ENCODE data around the gene ESR2. TPM values are rescaled to one million over a fixed set of nuclear protein-coding genes. Genes with fewer than 3 reads are reported as not detected.

ESR2 gene
- total and polyA plus RNA-seq, 12 donors: 0.12 to 1.6 (median 0.73) TPM

DNA sequence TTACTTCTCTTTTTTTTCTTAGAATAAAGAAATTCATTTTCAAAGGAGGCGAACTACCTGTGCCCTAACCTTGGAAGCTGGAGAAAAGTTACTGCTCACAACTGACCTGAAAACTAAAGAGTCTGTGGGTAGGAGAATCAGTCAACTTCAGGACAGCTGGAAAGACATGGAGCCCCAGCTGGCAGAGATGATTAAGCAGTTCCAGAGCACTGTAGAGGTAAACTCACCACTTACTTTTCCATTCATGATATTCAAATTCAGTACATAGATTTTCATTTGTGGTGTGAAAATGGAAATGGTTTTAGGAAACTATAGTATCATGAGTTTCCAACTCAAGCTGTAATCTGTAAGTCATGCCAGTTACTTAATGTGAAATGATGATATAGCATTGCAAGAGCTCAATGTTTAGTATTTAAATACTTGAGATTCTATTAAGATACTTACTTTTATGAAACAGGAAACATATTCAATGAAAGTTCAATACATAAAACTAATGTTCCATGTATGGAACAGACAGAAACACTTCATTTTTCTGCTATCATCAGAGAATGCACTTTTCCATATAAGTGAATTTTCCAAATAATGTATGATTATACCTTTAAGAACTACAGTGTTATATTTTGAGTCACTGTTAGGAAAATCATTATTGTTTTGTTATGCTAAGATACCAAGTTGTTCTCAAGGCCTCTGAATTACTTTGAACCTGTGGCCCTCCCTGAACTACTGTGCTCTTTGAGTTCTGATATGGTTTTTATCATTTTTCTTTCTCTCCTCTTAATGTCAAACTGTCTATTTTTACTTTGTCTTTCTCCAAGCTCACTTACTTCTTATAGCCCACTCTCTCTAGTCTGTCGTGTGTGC, 119.0 kb downstream of the ESR2 start:
- no peaks in the 10 kb centered on the region for H3K4me1 ChIP-seq
- H3K4me3 ChIP-seq: no peak overlapping the region
- peaks cover 0 to 98% (median 9%) of the 10 kb centered on the region in 9 donors for H3K36me3 ChIP-seq
- DNase-seq (no peak), ATAC-seq (no peak)
- TF ChIP-seq CTCF (IDR thresholded peaks at IDR 0.05): no peak
- 89 to 90% methylated on average over 2 of the region's 2 CpGs for WGBS, 2 donors
- intact Hi-C loops (cut with DNase I): no loop called here
- no peak overlapping the region for H3K27ac ChIP-seq
- H3K27me3 ChIP-seq: no peaks in the 10 kb centered on the region
- no peaks in the 10 kb centered on the region for H3K9me3 ChIP-seq

GRCh38 chr14:64170181-64170580, 124.0 kb downstream of the ESR2 start:
- Histone ChIP-seq H3K9me3 (no peaks in the 10 kb centered on the region), H3K27ac (no peak overlapping the region), H3K27me3 (no peaks in the 10 kb centered on the region), H3K36me3 (peaks cover 0 to 98% (median 28%) of the 10 kb centered on the region in 9 donors), H3K4me3 (no peak overlapping the region), H3K4me1 (no peaks in the 10 kb centered on the region)
- WGBS, 2 donors: 96 to 97% methylated on average over 8 of the region's 8 CpGs
- TF ChIP-seq CTCF (IDR thresholded peaks at IDR 0.05): no peak
- no peak for ATAC-seq
- DNase-seq: no peak
- intact Hi-C loops (cut with DNase I): no loop called here

DNA sequence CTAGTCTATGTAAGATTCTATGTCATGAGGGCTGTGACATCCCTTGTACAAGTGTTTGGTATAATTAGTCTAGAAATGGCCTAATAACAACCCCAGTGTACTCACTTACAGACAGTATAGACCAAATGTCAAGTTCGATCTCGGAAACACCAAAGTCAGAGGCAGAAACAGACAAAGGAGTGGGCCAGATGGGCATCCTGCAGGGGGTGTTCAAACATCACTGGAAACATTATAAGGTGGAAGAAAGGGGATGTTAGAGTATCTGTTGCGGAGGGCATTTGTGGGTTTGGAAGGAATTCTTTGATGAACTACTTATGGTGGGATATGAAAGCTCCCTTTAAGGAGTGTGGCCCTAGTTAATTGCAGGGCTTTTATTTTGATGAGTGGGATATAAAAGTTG, 134.6 kb downstream of the ESR2 start:
- Histone ChIP-seq H3K4me3 (no peak overlapping the region), H3K36me3 (peaks cover 0 to 99% (median 14%) of the 10 kb centered on the region in 9 donors), H3K4me1 (no peaks in the 10 kb centered on the region), H3K27ac (no peak overlapping the region), H3K27me3 (no peaks in the 10 kb centered on the region), H3K9me3 (no peaks in the 10 kb centered on the region)
- 92 to 95% methylated on average over 3 of the region's 3 CpGs for WGBS, 2 donors
- ATAC-seq: no peak
- DNase-seq: no peak
- intact Hi-C loops (cut with DNase I): loop anchor here in 3 of 10 donors (5.0 kb wide), 2 partner anchors 133 to 138 kb away; partner anchors contain the start of gene ESR2 (in 1 of the 3)
- TF ChIP-seq CTCF (IDR thresholded peaks at IDR 0.05): peak in 7 of 9 donors; percentile 7 to 45 (median 20)

- intact Hi-C loops (cut with DNase I): loop anchor here in 3 of 10 donors (5.0 kb wide), 2 partner anchors 134 to 139 kb away; partner anchors contain the start of gene ESR2 (in 1 of the 3)
- no peaks in the 10 kb centered on the region for H3K4me1 ChIP-seq
Observed at GRCh38 chr14:64158608-64159007, 135.6 kb downstream of the ESR2 start.

More at GRCh38 chr14:64158608-64159007, 135.6 kb downstream of the ESR2 start:
- Histone ChIP-seq H3K9me3 (no peaks in the 10 kb centered on the region), H3K27ac (no peak overlapping the region), H3K27me3 (no peaks in the 10 kb centered on the region), H3K36me3 (peaks cover 0 to 99% (median 14%) of the 10 kb centered on the region in 9 donors), H3K4me3 (no peak overlapping the region)
- 95% methylated on average over 2 of the region's 2 CpGs for WGBS, 2 donors
- DNase-seq (no peak), ATAC-seq (no peak)
- no peak for TF ChIP-seq CTCF (IDR thresholded peaks at IDR 0.05)
